DOHH2 (cell line): ENCODE data around the gene BHLHA9.
"Not testable (repeated sequence)": the region's sequence is repeated elsewhere in the genome, so short reads cannot be mapped to it uniquely, and the experiment has no call there.

Experiments
- H3F3A ChIP-seq: fragments of 200-600 bp; sonication (generic), shearing (Covaris generic); 2 replicates; pipeline ENCODE4 v1.6.0; 2016; ENCODE audit warnings: antibody characterized with exemption, mild to moderate bottlenecking; ENCODE audit not compliant: control insufficient read depth, insufficient read depth
- H3K27ac ChIP-seq: fragments of 200-600 bp; sonication (generic); 2 replicates; pipeline ENCODE4 v1.5.1; 2014; ENCODE audit warnings: low read depth, mild to moderate bottlenecking, low read length, moderate library complexity
- H3K27me3 ChIP-seq: fragments of 200-600 bp; sonication (generic); 2 replicates; pipeline ENCODE4 v1.6.1; 2014; ENCODE audit warnings: mild to moderate bottlenecking, low read length, mixed read lengths; ENCODE audit not compliant: control insufficient read depth
- H3K36me3 ChIP-seq: fragments of 200-600 bp; sonication (generic); 2 replicates; pipeline ENCODE4 v1.6.1; 2014; ENCODE audit warnings: mild to moderate bottlenecking, low read length, moderate library complexity, mixed read lengths; ENCODE audit not compliant: control insufficient read depth
- H3K4me1 ChIP-seq: fragments of 200-600 bp; sonication (generic); 2 replicates; pipeline ENCODE4 v1.6.1; 2014; ENCODE audit warnings: mild to moderate bottlenecking, low read length, mixed read lengths; ENCODE audit not compliant: control insufficient read depth
- H3K4me2 ChIP-seq: fragments of 200-600 bp; sonication (generic); 2 replicates; pipeline ENCODE4 v1.6.0; 2014; ENCODE audit warnings: mild to moderate bottlenecking, low read length, moderate library complexity
- H3K4me3 ChIP-seq: fragments of 200-600 bp; sonication (generic); 2 replicates; pipeline ENCODE4 v1.5.1; 2014; ENCODE audit warnings: mild to moderate bottlenecking, low read length, mixed read lengths
- H3K79me2 ChIP-seq: fragments of 200-600 bp; sonication (generic); 2 replicates; pipeline ENCODE4 v1.6.1; 2014; ENCODE audit warnings: mild to moderate bottlenecking, low read length, mixed read lengths; ENCODE audit not compliant: control insufficient read depth
- H3K9me2 ChIP-seq: fragments of 200-600 bp; sonication (generic); replicated peaks from 2 replicates; pipeline ENCODE4 v1.6.1; 2014; ENCODE audit warnings: mild to moderate bottlenecking, low read length, mixed read lengths; ENCODE audit not compliant: control insufficient read depth
- H3K9me3 ChIP-seq: fragments of 200-600 bp; sonication (generic); 2 replicates; pipeline ENCODE4 v1.6.1; 2014; ENCODE audit warnings: antibody characterized with exemption, low read length, mixed read lengths; ENCODE audit not compliant: control insufficient read depth, insufficient read depth
- H4K20me1 ChIP-seq: fragments of 200-600 bp; sonication (generic); 2 replicates; pipeline ENCODE4 v1.6.0; 2014; ENCODE audit warnings: low read depth, mild to moderate bottlenecking, antibody characterized with exemption, low read length, moderate library complexity; ENCODE audit not compliant: control insufficient read depth, insufficient read depth
- EZH2phosphoT487 ChIP-seq: fragments of 200-600 bp; sonication (generic); IDR thresholded peaks from 2 replicates; pipeline ENCODE4 v1.6.1; 2017; ENCODE audit warnings: borderline replicate concordance, mild to moderate bottlenecking, antibody characterized with exemption, low read length, moderate library complexity, mixed read lengths
- TF ChIP-seq, protein P1 (sequence below): fragments of 200-600 bp; sonication (generic); IDR thresholded peaks from one replicate; pipeline ENCODE4 v1.5.1; 2014; ENCODE audit warnings: antibody characterized with exemption, mild to moderate bottlenecking, low read depth, low read length; ENCODE audit not compliant: poor library complexity, severe bottlenecking

The BHLHA9 gene

DNA sequence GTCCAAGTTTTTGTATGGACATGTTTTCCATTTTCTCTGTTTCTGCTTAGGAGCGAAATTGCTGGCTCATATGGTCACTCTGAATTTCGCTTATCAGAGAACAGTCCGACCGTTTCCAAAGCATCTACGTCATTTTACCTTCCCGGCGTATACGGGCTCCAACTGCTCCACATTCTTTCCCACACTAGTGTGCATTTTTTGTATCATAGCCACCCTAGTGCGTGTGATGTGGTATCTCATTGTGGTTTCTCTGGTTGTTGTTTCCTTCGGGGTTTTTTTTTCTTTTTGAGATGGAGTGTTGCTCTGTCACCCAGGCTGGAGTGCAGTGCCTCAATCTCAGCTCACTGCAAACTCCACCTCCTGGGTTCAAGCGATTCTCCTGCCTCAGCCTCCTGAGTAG is 31.0 kb upstream of the BHLHA9 start:
- H3K27me3 ChIP-seq, result peaks cover 6% of the 10 kb centered on the region
- no peaks in the 10 kb centered on the region for H3K9me3 ChIP-seq
- H3K79me2 ChIP-seq, result no peaks in the 10 kb centered on the region
- TF ChIP-seq, protein P1, sequence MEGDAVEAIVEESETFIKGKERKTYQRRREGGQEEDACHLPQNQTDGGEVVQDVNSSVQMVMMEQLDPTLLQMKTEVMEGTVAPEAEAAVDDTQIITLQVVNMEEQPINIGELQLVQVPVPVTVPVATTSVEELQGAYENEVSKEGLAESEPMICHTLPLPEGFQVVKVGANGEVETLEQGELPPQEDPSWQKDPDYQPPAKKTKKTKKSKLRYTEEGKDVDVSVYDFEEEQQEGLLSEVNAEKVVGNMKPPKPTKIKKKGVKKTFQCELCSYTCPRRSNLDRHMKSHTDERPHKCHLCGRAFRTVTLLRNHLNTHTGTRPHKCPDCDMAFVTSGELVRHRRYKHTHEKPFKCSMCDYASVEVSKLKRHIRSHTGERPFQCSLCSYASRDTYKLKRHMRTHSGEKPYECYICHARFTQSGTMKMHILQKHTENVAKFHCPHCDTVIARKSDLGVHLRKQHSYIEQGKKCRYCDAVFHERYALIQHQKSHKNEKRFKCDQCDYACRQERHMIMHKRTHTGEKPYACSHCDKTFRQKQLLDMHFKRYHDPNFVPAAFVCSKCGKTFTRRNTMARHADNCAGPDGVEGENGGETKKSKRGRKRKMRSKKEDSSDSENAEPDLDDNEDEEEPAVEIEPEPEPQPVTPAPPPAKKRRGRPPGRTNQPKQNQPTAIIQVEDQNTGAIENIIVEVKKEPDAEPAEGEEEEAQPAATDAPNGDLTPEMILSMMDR, result no peak
- no peaks in the 10 kb centered on the region for H3K9me2 ChIP-seq
- no peak overlapping the region for H3K4me3 ChIP-seq
- H3F3A ChIP-seq, result no peaks in the 10 kb centered on the region
- no peaks in the 10 kb centered on the region for H3K4me1 ChIP-seq
- no peaks in the 10 kb centered on the region for H3K36me3 ChIP-seq
- no peaks in the 10 kb centered on the region for H4K20me1 ChIP-seq
- no peak overlapping the region for H3K27ac ChIP-seq
- H3K4me2 ChIP-seq, result no peak overlapping the region

DNA sequence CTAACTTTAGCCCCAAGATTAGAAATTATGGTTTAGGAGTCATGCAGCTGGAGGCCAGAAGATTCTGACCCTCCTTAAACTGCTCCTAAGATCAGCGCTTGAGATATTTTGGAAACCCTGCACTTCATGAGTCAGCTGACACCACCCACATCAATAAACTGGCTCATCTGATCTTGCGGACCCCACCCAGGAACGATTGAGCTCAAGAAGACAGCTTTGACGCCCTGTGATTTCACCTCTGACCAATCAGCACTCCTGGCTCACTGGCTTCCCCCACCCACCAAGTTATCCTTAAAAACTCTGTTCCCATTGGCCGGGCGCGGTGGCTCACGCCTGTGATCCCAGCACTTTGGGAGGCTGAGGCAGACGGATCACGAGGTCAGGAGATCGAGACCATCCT is 29.8 kb upstream of the BHLHA9 start:
- H3K4me2 ChIP-seq, H3F3A ChIP-seq, H3K9me3 ChIP-seq, H4K20me1 ChIP-seq, H3K27ac ChIP-seq, H3K36me3 ChIP-seq, H3K27me3 ChIP-seq, H3K4me1 ChIP-seq, H3K79me2 ChIP-seq, H3K4me3 ChIP-seq, H3K9me2 ChIP-seq: not testable (repeated sequence)

DNA sequence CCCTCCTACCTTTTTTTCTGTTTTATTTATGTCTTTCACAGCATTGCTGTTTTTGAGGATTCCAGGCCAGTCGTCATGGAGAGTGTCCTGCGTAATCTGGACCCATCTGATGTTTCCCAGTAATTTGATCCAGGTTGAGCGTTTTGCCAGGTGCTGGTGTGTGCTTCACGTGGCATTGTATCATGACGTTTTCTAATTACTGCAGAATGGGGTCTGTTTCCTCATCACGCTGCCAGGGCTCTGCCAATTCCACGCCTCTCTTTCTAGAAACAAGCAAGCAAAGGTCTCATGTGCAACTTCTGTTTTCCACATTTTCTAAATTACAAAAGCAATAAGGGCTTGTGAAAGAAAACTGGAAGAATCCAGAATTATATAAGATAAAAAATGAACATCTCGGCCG is 28.3 kb upstream of the BHLHA9 start:
- Histone ChIP-seq H3K79me2 (no peaks in the 10 kb centered on the region), H3K4me3 (no peak overlapping the region), H3K4me1 (no peaks in the 10 kb centered on the region), H3K4me2 (no peak overlapping the region), H3K9me2 (no peaks in the 10 kb centered on the region), H3K27me3 (peaks cover 3% of the 10 kb centered on the region; the same call in 1 of the 2 replicates), H3K36me3 (no peaks in the 10 kb centered on the region), H3F3A (no peaks in the 10 kb centered on the region), H4K20me1 (no peaks in the 10 kb centered on the region), H3K9me3 (no peaks in the 10 kb centered on the region), H3K27ac (no peak overlapping the region)
- no peak for TF ChIP-seq EZH2phosphoT487
- TF ChIP-seq, protein P1, result no peak

DNA sequence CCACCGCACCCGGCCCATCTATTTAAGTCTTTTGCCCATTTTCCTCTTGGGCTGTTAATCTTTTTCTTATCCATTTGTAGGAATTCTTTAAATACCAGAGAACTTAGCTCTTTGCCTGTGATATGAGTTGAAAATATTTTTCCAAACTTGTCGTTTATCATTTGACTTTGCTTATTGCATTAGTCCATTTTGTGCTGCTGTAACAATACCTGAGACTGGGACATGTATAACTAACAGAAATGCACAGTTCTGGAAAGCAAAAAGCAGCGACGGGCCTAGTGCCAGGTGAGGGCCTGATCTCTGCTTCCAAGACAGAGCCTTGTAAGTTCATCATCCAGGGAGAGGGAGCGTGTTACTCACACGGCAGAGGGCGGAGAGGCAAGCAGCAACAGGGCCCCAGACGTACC is 25.6 kb upstream of the BHLHA9 start:
- Histone ChIP-seq H3K36me3 (no peaks in the 10 kb centered on the region), H3F3A (no peaks in the 10 kb centered on the region), H3K9me2 (no peaks in the 10 kb centered on the region), H3K4me3 (no peak overlapping the region), H3K27me3 (no peaks in the 10 kb centered on the region), H3K79me2 (no peaks in the 10 kb centered on the region), H4K20me1 (no peaks in the 10 kb centered on the region), H3K9me3 (no peaks in the 10 kb centered on the region), H3K4me1 (no peaks in the 10 kb centered on the region), H3K4me2 (no peak overlapping the region), H3K27ac (no peak overlapping the region)
- TF ChIP-seq EZH2phosphoT487, result no peak
- TF ChIP-seq, protein P1, result no peak
